Measurements from ENCODE around the gene CARD11.

DNA sequence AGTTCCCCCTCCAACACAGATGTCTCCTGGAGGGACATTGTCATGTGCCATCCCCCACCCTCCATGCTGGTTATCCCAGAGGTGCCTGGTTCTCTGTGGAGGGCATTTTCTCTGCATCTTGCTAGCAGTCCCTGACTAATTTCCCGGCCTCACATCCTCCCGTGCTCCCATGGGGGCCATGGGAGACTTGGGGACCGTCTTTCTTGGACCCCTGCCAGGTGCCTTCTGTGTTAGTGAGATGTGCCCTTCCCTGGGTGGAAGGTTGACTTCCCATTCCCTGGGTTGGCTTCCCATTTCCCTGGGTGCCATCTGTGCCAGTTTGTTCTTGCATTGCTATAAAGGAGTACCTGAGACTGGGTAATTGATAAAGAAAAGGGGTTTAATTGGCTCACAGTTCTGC lies 177.1 kb downstream of the CARD11 start:
- TF ChIP-seq POLR2AphosphoS5 (IDR thresholded peaks at IDR 0.05; ENCODE audit: low read depth) (no peak), EZH2phosphoT487 (IDR thresholded peaks at IDR 0.05; ENCODE audit: unreplicated experiment) (no peak), EZH2 (IDR thresholded peaks at IDR 0.05; ENCODE audit: low read depth, unreplicated experiment) (no peak), ZNF114 (CRISPR knock-in tag; IDR thresholded peaks at IDR 0.05) (no peak), CREB1 (CRISPR knock-in tag; IDR thresholded peaks at IDR 0.05; ENCODE audit: low read depth) (no peak), NANOG (IDR thresholded peaks at IDR 0.05; ENCODE audit: borderline replicate concordance) (no peak), JUNB (IDR thresholded peaks at IDR 0.05; ENCODE audit: unreplicated experiment) (no peak), STAT1 (IDR thresholded peaks at IDR 0.05; ENCODE audit: unreplicated experiment) (no peak)
- TF ChIP-seq, protein P1, sequence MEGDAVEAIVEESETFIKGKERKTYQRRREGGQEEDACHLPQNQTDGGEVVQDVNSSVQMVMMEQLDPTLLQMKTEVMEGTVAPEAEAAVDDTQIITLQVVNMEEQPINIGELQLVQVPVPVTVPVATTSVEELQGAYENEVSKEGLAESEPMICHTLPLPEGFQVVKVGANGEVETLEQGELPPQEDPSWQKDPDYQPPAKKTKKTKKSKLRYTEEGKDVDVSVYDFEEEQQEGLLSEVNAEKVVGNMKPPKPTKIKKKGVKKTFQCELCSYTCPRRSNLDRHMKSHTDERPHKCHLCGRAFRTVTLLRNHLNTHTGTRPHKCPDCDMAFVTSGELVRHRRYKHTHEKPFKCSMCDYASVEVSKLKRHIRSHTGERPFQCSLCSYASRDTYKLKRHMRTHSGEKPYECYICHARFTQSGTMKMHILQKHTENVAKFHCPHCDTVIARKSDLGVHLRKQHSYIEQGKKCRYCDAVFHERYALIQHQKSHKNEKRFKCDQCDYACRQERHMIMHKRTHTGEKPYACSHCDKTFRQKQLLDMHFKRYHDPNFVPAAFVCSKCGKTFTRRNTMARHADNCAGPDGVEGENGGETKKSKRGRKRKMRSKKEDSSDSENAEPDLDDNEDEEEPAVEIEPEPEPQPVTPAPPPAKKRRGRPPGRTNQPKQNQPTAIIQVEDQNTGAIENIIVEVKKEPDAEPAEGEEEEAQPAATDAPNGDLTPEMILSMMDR (conservative IDR thresholded peaks at IDR 0.05; ENCODE audit: low read depth in 2 of 2) = no peak
- TF ChIP-seq, protein P2, sequence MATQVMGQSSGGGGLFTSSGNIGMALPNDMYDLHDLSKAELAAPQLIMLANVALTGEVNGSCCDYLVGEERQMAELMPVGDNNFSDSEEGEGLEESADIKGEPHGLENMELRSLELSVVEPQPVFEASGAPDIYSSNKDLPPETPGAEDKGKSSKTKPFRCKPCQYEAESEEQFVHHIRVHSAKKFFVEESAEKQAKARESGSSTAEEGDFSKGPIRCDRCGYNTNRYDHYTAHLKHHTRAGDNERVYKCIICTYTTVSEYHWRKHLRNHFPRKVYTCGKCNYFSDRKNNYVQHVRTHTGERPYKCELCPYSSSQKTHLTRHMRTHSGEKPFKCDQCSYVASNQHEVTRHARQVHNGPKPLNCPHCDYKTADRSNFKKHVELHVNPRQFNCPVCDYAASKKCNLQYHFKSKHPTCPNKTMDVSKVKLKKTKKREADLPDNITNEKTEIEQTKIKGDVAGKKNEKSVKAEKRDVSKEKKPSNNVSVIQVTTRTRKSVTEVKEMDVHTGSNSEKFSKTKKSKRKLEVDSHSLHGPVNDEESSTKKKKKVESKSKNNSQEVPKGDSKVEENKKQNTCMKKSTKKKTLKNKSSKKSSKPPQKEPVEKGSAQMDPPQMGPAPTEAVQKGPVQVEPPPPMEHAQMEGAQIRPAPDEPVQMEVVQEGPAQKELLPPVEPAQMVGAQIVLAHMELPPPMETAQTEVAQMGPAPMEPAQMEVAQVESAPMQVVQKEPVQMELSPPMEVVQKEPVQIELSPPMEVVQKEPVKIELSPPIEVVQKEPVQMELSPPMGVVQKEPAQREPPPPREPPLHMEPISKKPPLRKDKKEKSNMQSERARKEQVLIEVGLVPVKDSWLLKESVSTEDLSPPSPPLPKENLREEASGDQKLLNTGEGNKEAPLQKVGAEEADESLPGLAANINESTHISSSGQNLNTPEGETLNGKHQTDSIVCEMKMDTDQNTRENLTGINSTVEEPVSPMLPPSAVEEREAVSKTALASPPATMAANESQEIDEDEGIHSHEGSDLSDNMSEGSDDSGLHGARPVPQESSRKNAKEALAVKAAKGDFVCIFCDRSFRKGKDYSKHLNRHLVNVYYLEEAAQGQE (IDR thresholded peaks at IDR 0.05; ENCODE audit: unreplicated experiment) = no peak
- TF ChIP-seq, protein P3, sequence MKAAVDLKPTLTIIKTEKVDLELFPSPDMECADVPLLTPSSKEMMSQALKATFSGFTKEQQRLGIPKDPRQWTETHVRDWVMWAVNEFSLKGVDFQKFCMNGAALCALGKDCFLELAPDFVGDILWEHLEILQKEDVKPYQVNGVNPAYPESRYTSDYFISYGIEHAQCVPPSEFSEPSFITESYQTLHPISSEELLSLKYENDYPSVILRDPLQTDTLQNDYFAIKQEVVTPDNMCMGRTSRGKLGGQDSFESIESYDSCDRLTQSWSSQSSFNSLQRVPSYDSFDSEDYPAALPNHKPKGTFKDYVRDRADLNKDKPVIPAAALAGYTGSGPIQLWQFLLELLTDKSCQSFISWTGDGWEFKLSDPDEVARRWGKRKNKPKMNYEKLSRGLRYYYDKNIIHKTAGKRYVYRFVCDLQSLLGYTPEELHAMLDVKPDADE (IDR thresholded peaks at IDR 0.05) = no peak
- TF ChIP-seq, protein P4, sequence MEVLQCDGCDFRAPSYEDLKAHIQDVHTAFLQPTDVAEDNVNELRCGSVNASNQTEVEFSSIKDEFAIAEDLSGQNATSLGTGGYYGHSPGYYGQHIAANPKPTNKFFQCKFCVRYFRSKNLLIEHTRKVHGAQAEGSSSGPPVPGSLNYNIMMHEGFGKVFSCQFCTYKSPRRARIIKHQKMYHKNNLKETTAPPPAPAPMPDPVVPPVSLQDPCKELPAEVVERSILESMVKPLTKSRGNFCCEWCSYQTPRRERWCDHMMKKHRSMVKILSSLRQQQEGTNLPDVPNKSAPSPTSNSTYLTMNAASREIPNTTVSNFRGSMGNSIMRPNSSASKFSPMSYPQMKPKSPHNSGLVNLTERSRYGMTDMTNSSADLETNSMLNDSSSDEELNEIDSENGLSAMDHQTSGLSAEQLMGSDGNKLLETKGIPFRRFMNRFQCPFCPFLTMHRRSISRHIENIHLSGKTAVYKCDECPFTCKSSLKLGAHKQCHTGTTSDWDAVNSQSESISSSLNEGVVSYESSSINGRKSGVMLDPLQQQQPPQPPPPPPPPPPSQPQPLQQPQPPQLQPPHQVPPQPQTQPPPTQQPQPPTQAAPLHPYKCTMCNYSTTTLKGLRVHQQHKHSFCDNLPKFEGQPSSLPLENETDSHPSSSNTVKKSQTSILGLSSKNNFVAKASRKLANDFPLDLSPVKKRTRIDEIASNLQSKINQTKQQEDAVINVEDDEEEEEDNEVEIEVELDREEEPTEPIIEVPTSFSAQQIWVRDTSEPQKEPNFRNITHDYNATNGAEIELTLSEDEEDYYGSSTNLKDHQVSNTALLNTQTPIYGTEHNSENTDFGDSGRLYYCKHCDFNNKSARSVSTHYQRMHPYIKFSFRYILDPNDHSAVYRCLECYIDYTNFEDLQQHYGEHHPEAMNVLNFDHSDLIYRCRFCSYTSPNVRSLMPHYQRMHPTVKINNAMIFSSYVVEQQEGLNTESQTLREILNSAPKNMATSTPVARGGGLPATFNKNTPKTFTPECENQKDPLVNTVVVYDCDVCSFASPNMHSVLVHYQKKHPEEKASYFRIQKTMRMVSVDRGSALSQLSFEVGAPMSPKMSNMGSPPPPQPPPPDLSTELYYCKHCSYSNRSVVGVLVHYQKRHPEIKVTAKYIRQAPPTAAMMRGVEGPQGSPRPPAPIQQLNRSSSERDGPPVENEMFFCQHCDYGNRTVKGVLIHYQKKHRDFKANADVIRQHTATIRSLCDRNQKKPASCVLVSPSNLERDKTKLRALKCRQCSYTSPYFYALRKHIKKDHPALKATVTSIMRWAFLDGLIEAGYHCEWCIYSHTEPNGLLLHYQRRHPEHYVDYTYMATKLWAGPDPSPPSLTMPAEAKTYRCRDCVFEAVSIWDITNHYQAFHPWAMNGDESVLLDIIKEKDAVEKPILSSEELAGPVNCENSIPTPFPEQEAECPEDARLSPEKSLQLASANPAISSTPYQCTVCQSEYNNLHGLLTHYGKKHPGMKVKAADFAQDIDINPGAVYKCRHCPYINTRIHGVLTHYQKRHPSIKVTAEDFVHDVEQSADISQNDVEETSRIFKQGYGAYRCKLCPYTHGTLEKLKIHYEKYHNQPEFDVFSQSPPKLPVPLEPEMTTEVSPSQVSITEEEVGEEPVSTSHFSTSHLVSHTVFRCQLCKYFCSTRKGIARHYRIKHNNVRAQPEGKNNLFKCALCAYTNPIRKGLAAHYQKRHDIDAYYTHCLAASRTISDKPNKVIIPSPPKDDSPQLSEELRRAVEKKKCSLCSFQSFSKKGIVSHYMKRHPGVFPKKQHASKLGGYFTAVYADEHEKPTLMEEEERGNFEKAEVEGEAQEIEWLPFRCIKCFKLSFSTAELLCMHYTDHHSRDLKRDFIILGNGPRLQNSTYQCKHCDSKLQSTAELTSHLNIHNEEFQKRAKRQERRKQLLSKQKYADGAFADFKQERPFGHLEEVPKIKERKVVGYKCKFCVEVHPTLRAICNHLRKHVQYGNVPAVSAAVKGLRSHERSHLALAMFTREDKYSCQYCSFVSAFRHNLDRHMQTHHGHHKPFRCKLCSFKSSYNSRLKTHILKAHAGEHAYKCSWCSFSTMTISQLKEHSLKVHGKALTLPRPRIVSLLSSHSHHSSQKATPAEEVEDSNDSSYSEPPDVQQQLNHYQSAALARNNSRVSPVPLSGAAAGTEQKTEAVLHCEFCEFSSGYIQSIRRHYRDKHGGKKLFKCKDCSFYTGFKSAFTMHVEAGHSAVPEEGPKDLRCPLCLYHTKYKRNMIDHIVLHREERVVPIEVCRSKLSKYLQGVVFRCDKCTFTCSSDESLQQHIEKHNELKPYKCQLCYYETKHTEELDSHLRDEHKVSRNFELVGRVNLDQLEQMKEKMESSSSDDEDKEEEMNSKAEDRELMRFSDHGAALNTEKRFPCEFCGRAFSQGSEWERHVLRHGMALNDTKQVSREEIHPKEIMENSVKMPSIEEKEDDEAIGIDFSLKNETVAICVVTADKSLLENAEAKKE (CRISPR knock-in tag; IDR thresholded peaks at IDR 0.05) = no peak
